Measurements from ENCODE around the gene INTS6.

- TF ChIP-seq, protein P1, sequence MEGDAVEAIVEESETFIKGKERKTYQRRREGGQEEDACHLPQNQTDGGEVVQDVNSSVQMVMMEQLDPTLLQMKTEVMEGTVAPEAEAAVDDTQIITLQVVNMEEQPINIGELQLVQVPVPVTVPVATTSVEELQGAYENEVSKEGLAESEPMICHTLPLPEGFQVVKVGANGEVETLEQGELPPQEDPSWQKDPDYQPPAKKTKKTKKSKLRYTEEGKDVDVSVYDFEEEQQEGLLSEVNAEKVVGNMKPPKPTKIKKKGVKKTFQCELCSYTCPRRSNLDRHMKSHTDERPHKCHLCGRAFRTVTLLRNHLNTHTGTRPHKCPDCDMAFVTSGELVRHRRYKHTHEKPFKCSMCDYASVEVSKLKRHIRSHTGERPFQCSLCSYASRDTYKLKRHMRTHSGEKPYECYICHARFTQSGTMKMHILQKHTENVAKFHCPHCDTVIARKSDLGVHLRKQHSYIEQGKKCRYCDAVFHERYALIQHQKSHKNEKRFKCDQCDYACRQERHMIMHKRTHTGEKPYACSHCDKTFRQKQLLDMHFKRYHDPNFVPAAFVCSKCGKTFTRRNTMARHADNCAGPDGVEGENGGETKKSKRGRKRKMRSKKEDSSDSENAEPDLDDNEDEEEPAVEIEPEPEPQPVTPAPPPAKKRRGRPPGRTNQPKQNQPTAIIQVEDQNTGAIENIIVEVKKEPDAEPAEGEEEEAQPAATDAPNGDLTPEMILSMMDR (IDR thresholded peaks at IDR 0.05) = no peak
- no peak for TF ChIP-seq POLR2A (IDR thresholded peaks at IDR 0.05)
Measured at GRCh38 chr13:51327961-51328360, 124.9 kb downstream of the INTS6 start.

Data from adrenal gland (tissue), 5 donors.